HG03103 (cell line): Measurements from ENCODE around the gene ITGB1.

ENCODE experiments used
- ATAC-seq: cut with Tn5 transposase; IDR thresholded peaks from one replicate; pipeline ENCODE4 v1.9.1; 2021; ENCODE audit warnings: low read depth; ENCODE audit not compliant: unreplicated experiment

ITGB1 gene

GRCh38 chr10:32956365-32957197 lies 1.4 kb downstream of the ITGB1 start:
- ATAC-seq, result no peak

- no peak for ATAC-seq
Observed at GRCh38 chr10:32955790-32956189, 2.2 kb downstream of the ITGB1 start.

- ATAC-seq, result no peak
Observed at GRCh38 chr10:32955299-32955772, 2.7 kb downstream of the ITGB1 start.

GRCh38 chr10:32954545-32955298 lies 3.3 kb downstream of the ITGB1 start:
- no peak for ATAC-seq

- no peak for ATAC-seq
Observed at GRCh38 chr10:32954080-32954479, 4.0 kb downstream of the ITGB1 start.

- no peak for ATAC-seq
Observed at GRCh38 chr10:32953277-32953927, 4.6 kb downstream of the ITGB1 start.

GRCh38 chr10:32952541-32953276 lies 5.3 kb downstream of the ITGB1 start:
- no peak for ATAC-seq

- no peak for ATAC-seq
Observed at GRCh38 chr10:32952094-32952493, 5.9 kb downstream of the ITGB1 start.

GRCh38 chr10:32951111-32951510 lies 6.9 kb downstream of the ITGB1 start:
- ATAC-seq, result no peak

- ATAC-seq, result no peak
Observed at GRCh38 chr10:32950591-32951108, 7.4 kb downstream of the ITGB1 start.

- ATAC-seq, result no peak
Observed at GRCh38 chr10:32949221-32949678, 8.8 kb downstream of the ITGB1 start.

- no peak for ATAC-seq
Observed at GRCh38 chr10:32948451-32948850, 9.6 kb downstream of the ITGB1 start.

- no peak for ATAC-seq
Observed at GRCh38 chr10:32947586-32947985, 10.4 kb downstream of the ITGB1 start.

- ATAC-seq, result no peak
Observed at GRCh38 chr10:32946108-32946507, 11.9 kb downstream of the ITGB1 start.

- ATAC-seq, result no peak
Observed at GRCh38 chr10:32943854-32944661, 14.0 kb downstream of the ITGB1 start.

- ATAC-seq, result peak; percentile 74
Observed at GRCh38 chr10:32943395-32943794, 14.6 kb downstream of the ITGB1 start.

- no peak for ATAC-seq
Observed at GRCh38 chr10:32942081-32942480, 15.9 kb downstream of the ITGB1 start.

- ATAC-seq, result no peak
Observed at GRCh38 chr10:32941357-32941756, 16.7 kb downstream of the ITGB1 start.
